GM19035 (cell line): ENCODE data around the gene FAM50A.

Experiments used
- ATAC-seq: cut with Tn5 transposase; IDR thresholded peaks from one replicate; pipeline ENCODE4 v1.9.1; 2021; ENCODE audit not compliant: unreplicated experiment

FAM50A gene

GRCh38 chrX:154463611-154464220, 19.8 kb downstream of the FAM50A start:
- no peak for ATAC-seq

GRCh38 chrX:154464806-154465365, 20.9 kb downstream of the FAM50A start:
- ATAC-seq, result no peak

- ATAC-seq, result no peak
These were observed 21.7 kb downstream of the FAM50A start for GRCh38 chrX:154465601-154466000.

DNA sequence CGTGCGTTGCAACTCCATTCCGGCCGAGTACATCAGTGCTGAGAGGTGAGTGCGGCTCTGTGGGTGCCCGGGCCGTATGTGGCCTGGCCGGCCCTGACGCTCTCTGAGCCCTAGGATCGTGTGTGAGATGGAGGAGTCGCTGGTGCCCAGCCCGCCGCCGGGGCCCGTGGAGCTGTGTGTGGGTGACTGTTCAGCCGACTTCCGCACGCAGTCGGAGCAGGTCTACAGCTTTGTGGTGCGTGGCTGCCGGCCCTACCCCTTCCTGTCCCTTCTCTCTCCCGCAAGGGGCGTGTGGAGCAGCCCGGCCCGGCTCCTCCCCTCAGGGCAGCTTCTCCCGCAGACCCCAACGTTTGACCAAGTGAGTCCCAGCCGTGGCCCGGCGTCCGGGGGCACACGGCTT, 22.1 kb downstream of the FAM50A start:
- no peak for ATAC-seq

GRCh38 chrX:154466907-154467306, 23.0 kb downstream of the FAM50A start:
- no peak for ATAC-seq

DNA sequence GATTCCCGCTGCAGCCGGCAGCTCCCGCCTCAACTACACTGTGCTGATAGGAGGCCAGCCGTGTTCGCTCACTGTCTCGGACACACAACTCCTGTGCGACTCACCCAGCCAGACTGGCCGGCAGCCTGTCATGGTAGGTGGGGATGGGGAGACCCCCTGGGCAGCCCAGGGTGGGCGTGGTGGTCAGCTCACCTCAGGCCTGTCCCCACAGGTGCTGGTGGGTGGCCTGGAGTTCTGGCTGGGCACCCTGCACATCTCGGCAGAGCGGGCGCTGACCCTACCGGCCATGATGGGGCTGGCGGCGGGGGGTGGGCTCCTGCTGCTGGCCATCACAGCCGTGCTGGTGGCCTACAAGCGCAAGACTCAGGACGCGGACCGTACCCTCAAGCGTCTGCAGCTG, 23.6 kb downstream of the FAM50A start:
- ATAC-seq, result no peak

DNA sequence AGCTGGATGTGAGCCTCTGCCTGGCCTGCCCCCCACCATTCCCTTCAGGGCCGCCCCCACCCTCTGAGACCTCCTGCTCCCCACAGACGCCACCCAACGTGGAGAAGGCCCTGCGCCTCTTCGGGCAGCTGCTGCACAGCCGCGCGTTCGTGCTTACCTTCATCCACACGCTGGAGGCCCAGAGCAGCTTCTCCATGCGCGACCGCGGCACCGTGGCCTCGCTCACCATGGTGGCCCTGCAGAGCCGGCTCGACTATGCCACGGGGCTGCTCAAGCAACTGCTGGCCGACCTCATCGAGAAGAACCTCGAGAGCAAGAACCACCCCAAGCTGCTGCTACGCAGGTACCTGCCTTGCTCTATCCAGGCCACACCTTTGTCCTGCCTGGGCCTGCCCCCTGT, 24.3 kb downstream of the FAM50A start:
- ATAC-seq, result no peak

DNA sequence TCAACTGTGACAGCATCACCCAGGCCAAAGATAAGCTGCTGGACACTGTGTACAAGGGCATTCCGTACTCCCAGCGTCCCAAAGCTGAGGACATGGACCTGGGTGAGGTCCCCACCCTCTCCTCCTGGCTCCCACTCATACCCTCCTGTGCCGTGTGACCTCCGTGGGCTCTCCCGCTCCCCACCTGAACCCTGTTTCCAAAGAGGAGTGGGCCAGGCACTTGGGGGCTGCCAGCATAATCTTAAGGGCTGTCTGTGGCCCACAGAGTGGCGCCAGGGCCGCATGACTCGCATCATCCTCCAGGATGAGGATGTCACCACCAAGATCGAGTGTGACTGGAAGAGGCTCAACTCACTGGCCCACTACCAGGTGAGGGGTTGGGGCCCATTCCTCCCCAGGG, 25.2 kb downstream of the FAM50A start:
- no peak for ATAC-seq

- no peak for ATAC-seq
These were observed 25.9 kb downstream of the FAM50A start for GRCh38 chrX:154469880-154470279.

GRCh38 chrX:154470434-154470833, 26.5 kb downstream of the FAM50A start:
- no peak for ATAC-seq

- no peak for ATAC-seq
These were observed 27.1 kb downstream of the FAM50A start for GRCh38 chrX:154470914-154471568.

GRCh38 chrX:154471839-154472684, 28.1 kb downstream of the FAM50A start:
- ATAC-seq, result no peak

GRCh38 chrX:154472685-154473632, 29.0 kb downstream of the FAM50A start:
- ATAC-seq, result no peak

DNA sequence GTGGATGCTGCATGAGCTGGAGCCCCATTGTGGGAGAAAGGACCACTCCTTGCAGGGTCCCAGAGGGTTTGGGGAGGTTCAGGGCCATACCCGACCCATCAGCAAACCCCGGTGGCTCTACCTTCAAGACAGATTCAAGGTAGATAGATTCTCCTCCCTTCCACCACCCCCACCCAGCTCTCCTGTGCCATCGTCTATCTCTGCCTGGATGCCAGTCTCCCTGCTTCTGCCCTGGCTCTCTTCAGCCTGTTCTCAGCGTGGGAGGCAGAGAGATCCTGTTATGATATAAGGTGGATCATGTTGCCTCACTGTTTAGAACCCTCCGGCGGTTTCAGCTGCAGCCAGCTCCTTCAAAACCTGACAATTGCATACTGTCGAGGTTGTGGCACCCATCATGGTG, 29.7 kb downstream of the FAM50A start:
- ATAC-seq, result no peak

DNA sequence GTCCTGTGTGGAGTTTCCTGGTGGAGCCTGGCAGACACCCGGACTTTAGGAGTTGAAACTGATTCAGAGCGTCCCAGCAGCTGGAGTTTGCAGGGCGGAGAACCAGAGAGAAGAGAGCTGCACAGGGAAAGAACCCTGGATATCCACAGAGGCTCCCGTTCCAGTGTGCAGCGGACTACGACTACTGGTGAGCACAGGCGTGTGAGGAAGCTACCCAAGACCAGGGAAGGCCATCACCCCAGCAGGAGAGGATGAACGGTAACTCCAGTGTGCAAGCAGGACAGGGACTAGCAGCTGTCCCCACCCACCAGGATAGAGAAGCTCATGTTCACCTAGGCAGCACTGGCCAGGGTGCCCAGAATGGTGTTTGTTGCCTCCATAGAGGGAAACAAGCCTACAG, 32.9 kb downstream of the FAM50A start:
- ATAC-seq, result no peak

DNA sequence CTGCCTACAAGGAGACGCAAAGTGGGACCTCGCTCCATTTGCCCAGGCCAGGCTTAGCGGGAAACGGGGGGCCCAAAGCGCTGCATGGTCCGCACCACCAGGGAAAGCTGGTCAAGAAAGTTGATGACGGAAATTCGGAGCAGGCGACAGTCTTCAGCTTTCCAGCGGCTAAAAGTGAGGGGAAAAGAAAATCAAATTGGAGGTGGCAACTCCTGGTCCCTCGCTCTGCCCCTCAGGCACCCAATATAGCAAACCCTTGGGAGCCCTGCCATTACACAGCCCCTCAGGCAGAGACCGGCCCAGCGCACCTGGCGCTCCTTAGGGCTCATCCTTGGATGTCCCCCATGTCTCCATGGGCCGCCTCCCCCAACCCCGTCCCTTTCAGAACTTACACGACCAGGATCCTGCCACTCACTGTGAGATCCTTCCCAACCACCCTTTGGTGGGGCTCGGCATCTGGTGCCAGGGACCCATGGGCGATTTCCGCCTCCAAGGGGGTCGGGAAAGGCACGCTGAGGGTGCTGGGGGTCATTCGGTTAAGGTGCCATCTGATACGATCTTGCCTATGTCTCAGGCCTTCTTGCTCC, 34.0 kb downstream of the FAM50A start:
- ATAC-seq, result no peak

- ATAC-seq, result peak; percentile 81
These were observed 35.0 kb downstream of the FAM50A start, which contains the start of gene LAGE3 for GRCh38 chrX:154478728-154479622. Gene LAGE3 (minus strand): TSS chrX:154479281. CDS start chrX:154478915, 366 bp downstream.

GRCh38 chrX:154481195-154481594, 37.3 kb downstream of the FAM50A start:
- no peak for ATAC-seq
